ENCODE data around the gene SZT2. TPM values are rescaled to one million over a fixed set of nuclear protein-coding genes. Genes with fewer than 3 reads are reported as not detected.

Gene SZT2
- total RNA-seq, 2 experiments from 2014 or later, result 33.7 to 79.8 TPM

- Histone ChIP-seq H3K27ac (ENCODE audit: low read depth, low read length, poor library complexity, severe bottlenecking) (no peak overlapping the region), H2AFZ (ENCODE audit: low read length) (no peak overlapping the region), H3K4me2 (ENCODE audit: low read length) (no peak overlapping the region), H3K4me3 (ENCODE audit: low read depth, low read length, poor library complexity, severe bottlenecking) (no peak overlapping the region), H3K36me3 (ENCODE audit: insufficient read depth, low read length) (peaks cover 54% of the 10 kb centered on the region), H3K9me2 (ENCODE audit: insufficient read depth, low read length) (no peaks in the 10 kb centered on the region), H3K79me2 (ENCODE audit: insufficient read depth, low read depth, low read length) (no peaks in the 10 kb centered on the region), H3K4me1 (ENCODE audit: insufficient read depth, low read length, poor library complexity, severe bottlenecking) (no peaks in the 10 kb centered on the region), H4K20me1 (ENCODE audit: insufficient read depth, low read length) (no peaks in the 10 kb centered on the region), H3K9me3 (ENCODE audit: low read length) (no peaks in the 10 kb centered on the region)
- DNase-seq (ENCODE audit: low spot score), result no peak
- ChIA-PET CTCF (ENCODE audit: unreplicated experiment) (no interaction called here), POLR2A (no interaction called here)
- no TSS peak for BruUV-seq (replicated peaks)
- TF ChIP-seq CTCF (conservative IDR thresholded peaks at IDR 0.05; ENCODE audit: low read length) (no peak), EZH2phosphoT487 (IDR thresholded peaks at IDR 0.05; ENCODE audit: borderline replicate concordance, low read depth, low read length) (no peak)
- intact Hi-C loops (cut with micrococcal nuclease; ENCODE audit: unreplicated experiment), result no loop called here
These were observed 30.1 kb downstream of the SZT2 start for GRCh38 chr1:43419627-43420425.

- CTCF ChIA-PET (ENCODE audit: unreplicated experiment), result no interaction called here
These were observed 31.2 kb downstream of the SZT2 start for GRCh38 chr1:43420874-43421273.

More at GRCh38 chr1:43420874-43421273, 31.2 kb downstream of the SZT2 start:
- Histone ChIP-seq H3K4me3 (ENCODE audit: low read depth, low read length, poor library complexity, severe bottlenecking) (no peak overlapping the region), H4K20me1 (ENCODE audit: insufficient read depth, low read length) (no peaks in the 10 kb centered on the region), H3K79me2 (ENCODE audit: insufficient read depth, low read depth, low read length) (no peaks in the 10 kb centered on the region), H3K9me3 (ENCODE audit: low read length) (no peaks in the 10 kb centered on the region), H3K9me2 (ENCODE audit: insufficient read depth, low read length) (no peaks in the 10 kb centered on the region), H3K27ac (ENCODE audit: low read depth, low read length, poor library complexity, severe bottlenecking) (no peak overlapping the region), H3K4me2 (ENCODE audit: low read length) (no peak overlapping the region), H3K4me1 (ENCODE audit: insufficient read depth, low read length, poor library complexity, severe bottlenecking) (no peaks in the 10 kb centered on the region), H2AFZ (ENCODE audit: low read length) (no peak overlapping the region), H3K36me3 (ENCODE audit: insufficient read depth, low read length) (peaks cover 64% of the 10 kb centered on the region)
- BruUV-seq (replicated peaks), result no TSS peak
- intact Hi-C loops (cut with micrococcal nuclease; ENCODE audit: unreplicated experiment), result no loop called here
- POLR2A ChIA-PET, result no interaction called here
- no peak for DNase-seq (ENCODE audit: low spot score)
- TF ChIP-seq CTCF (conservative IDR thresholded peaks at IDR 0.05; ENCODE audit: low read length) (no peak), EZH2phosphoT487 (IDR thresholded peaks at IDR 0.05; ENCODE audit: borderline replicate concordance, low read depth, low read length) (no peak)

Measured in OCI-LY7 (cell line).